ENCODE results near the gene MPDZ.

Gene MPDZ

GRCh38 chr9:13179257-13179656 lies 100.2 kb downstream of the MPDZ start:
- Histone ChIP-seq H3K27me3 (ENCODE audit: insufficient read depth, poor library complexity, severe bottlenecking) (no peaks in the 10 kb centered on the region), H3K27ac (replicated peaks) (no peak overlapping the region), H3K4me3 (replicated peaks; ENCODE audit: insufficient read depth, low read length) (no peak overlapping the region)
- DNase-seq (ENCODE audit: low read depth in 1 of 2, low spot score in 1 of 2) = no peak
- TF ChIP-seq SPI1 (IDR thresholded peaks at IDR 0.05; ENCODE audit: borderline replicate concordance, low read depth) (no peak), GABPA (IDR thresholded peaks at IDR 0.05; ENCODE audit: low read depth) (no peak), REST (IDR thresholded peaks at IDR 0.05; ENCODE audit: insufficient replicate concordance, low read depth) (no peak), CTCF (IDR thresholded peaks at IDR 0.05; ENCODE audit: insufficient read depth, low read length) (no peak), POLR2AphosphoS5 (IDR thresholded peaks at IDR 0.05; ENCODE audit: low read depth) (no peak)

DNA sequence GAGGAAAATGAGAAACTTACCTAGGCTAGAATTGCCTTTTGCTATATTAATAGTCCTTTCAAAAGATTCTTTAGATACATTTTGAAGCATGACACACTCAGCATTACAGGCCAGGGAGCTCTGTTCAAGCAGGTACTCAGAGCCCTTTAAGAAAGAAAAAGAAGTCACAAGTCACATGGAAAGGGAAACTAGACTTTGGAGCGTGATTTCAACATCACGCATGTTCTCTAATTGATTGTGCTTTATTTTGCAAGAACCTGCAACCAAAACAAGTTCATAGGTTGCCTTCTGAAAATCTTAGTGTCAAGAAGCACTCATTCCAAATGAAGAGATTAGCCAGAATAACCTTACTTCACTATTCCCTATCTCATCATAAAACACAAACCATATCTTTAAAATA lies 103.8 kb downstream of the MPDZ start:
- no peaks in the 10 kb centered on the region for H3K27me3 ChIP-seq (ENCODE audit: insufficient read depth, poor library complexity, severe bottlenecking)
- H3K27ac ChIP-seq (replicated peaks) = no peak overlapping the region
- TF ChIP-seq POLR2AphosphoS5 (IDR thresholded peaks at IDR 0.05; ENCODE audit: low read depth) (no peak), CTCF (IDR thresholded peaks at IDR 0.05; ENCODE audit: insufficient read depth, low read length) (no peak), REST (IDR thresholded peaks at IDR 0.05; ENCODE audit: insufficient replicate concordance, low read depth) (no peak), SPI1 (IDR thresholded peaks at IDR 0.05; ENCODE audit: borderline replicate concordance, low read depth) (no peak), GABPA (IDR thresholded peaks at IDR 0.05; ENCODE audit: low read depth) (no peak)
- H3K4me3 ChIP-seq (replicated peaks; ENCODE audit: insufficient read depth, low read length) = no peak overlapping the region
- no peak for DNase-seq (ENCODE audit: low read depth in 1 of 2, low spot score in 1 of 2)

DNA sequence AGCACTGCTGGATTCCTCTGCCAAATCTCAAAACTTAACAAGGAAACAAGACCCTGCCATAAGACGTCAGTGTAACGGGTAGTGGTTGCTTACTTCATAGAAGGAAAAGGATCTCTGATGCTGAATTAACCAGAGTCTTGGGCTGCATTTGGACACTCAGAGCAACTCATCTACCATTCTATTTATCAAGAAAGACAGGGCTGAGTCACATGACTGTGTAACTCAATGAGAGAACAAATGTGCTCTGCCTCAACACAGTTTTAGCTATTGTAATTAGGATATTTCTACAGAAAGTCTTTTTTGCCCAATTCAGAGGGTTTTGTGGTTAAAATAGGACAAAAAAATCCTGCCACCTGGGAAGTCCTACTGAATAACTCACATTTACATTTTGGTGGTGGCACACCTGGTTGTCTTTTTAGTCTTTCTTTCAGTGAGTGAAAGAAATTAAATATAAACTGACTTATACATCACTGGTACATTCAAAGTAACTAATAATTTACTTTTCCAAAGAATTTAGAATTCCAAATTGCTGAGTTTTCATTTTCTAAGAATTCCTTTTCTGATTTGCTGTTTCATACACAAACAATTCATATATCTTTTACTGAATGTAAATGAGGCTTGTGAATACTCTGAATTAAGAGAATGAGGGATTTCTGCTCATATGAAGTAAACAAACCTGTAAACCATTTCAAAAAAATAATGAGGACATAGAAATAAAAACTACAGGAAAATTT lies 104.4 kb downstream of the MPDZ start:
- H3K27me3 ChIP-seq (ENCODE audit: insufficient read depth, poor library complexity, severe bottlenecking) = no peaks in the 10 kb centered on the region
- H3K27ac ChIP-seq (replicated peaks) = no peak overlapping the region
- TF ChIP-seq REST (IDR thresholded peaks at IDR 0.05; ENCODE audit: insufficient replicate concordance, low read depth) (no peak), CTCF (IDR thresholded peaks at IDR 0.05; ENCODE audit: insufficient read depth, low read length) (no peak), GABPA (IDR thresholded peaks at IDR 0.05; ENCODE audit: low read depth) (no peak), SPI1 (IDR thresholded peaks at IDR 0.05; ENCODE audit: borderline replicate concordance, low read depth) (no peak), POLR2AphosphoS5 (IDR thresholded peaks at IDR 0.05; ENCODE audit: low read depth) (no peak)
- no peak for DNase-seq (ENCODE audit: low read depth in 1 of 2, low spot score in 1 of 2)
- no peak overlapping the region for H3K4me3 ChIP-seq (replicated peaks; ENCODE audit: insufficient read depth, low read length)

Data from HL-60 (cell line).